ENCODE measurements around the gene KRT77. TPM values are rescaled to one million over a fixed set of nuclear protein-coding genes. Genes with fewer than 3 reads are reported as not detected.

KRT77 gene
- total RNA-seq, 2 donors from 2014 or later = 0.41 TPM; not detected in 1

DNA sequence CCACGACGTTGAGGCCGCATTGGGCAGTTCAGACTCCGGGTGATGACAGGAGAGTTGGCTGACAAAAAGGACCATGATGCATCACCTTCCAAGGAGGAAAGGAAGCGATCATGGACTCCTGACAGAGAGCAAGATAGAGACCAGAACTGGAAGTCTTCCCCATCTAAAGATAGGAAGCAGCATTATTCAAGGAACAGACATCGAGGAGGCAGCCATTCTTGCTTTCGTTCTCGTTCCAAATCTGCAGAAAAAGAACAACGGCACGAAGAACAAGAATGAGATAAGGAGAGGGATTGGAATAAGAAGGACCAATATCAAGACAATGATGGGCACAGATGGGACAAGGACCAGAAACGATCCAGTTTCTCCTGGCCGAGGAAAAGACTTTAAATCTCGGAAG, 27.1 kb upstream of the KRT77 start:
- H3K27me3 ChIP-seq (replicated peaks; ENCODE audit: insufficient read depth) = no peaks in the 10 kb centered on the region
- H3K36me3 ChIP-seq = no peaks in the 10 kb centered on the region
- no peak for ATAC-seq (ENCODE audit: insufficient number of reproducible peaks, low FRiP score, low read depth)
- no peaks in the 10 kb centered on the region for H3K4me1 ChIP-seq (ENCODE audit: control insufficient read depth in 1 of 2, low read depth in 2 of 2)
- no peak for DNase-seq (ENCODE audit: low spot score)
- H3K4me3 ChIP-seq = no peak overlapping the region
- no peak overlapping the region for H3K27ac ChIP-seq
- no peaks in the 10 kb centered on the region for H3K9me3 ChIP-seq
- TF ChIP-seq, protein P1, sequence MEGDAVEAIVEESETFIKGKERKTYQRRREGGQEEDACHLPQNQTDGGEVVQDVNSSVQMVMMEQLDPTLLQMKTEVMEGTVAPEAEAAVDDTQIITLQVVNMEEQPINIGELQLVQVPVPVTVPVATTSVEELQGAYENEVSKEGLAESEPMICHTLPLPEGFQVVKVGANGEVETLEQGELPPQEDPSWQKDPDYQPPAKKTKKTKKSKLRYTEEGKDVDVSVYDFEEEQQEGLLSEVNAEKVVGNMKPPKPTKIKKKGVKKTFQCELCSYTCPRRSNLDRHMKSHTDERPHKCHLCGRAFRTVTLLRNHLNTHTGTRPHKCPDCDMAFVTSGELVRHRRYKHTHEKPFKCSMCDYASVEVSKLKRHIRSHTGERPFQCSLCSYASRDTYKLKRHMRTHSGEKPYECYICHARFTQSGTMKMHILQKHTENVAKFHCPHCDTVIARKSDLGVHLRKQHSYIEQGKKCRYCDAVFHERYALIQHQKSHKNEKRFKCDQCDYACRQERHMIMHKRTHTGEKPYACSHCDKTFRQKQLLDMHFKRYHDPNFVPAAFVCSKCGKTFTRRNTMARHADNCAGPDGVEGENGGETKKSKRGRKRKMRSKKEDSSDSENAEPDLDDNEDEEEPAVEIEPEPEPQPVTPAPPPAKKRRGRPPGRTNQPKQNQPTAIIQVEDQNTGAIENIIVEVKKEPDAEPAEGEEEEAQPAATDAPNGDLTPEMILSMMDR (IDR thresholded peaks at IDR 0.05) = no peak

DNA sequence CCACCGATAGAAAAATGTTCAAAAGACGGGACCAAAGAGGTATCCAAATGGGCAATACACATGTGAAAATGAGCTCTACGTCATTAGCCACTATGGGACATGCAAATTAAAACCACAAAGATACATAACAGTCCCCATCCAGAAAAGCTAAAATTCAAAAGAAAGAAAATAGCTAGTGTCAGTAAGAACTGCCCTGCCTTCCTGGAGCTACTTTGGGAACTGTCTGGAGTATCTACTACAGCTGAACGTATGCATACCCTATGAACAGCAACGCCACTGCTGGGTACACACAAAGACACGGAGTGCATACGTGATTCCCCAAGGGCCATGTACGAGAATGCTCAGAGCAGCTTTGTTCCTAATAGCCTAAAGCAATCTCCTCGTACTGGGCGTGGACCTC, 25.8 kb upstream of the KRT77 start:
- TF ChIP-seq, protein P1 (IDR thresholded peaks at IDR 0.05) = no peak
- Histone ChIP-seq H3K27me3 (replicated peaks; ENCODE audit: insufficient read depth) (no peaks in the 10 kb centered on the region), H3K36me3 (no peaks in the 10 kb centered on the region), H3K27ac (no peak overlapping the region), H3K4me1 (ENCODE audit: control insufficient read depth in 1 of 2, low read depth in 2 of 2) (no peaks in the 10 kb centered on the region), H3K4me3 (no peak overlapping the region), H3K9me3 (no peaks in the 10 kb centered on the region)
- ATAC-seq (ENCODE audit: insufficient number of reproducible peaks, low FRiP score, low read depth) = no peak
- no peak for DNase-seq (ENCODE audit: low spot score)

DNA sequence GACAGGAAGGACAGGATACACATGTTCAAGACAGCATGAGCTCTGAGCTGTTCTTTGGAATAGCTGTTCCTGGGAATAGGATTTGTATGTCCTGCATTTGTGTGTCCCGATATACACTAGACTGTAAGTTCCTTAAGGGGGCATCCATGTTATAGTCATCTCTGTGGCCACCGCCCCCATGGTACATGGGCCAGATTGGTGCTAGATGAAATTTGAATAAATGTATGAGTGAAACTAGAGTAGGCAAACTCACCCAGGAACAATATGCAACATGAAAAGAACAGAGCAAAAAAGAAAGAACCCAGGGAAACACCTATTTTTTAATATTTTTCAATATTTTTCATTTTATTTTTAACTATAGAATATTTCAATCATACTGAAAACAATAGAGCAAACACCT, 25.1 kb upstream of the KRT77 start:
- DNase-seq (ENCODE audit: low spot score) (no peak), ATAC-seq (ENCODE audit: insufficient number of reproducible peaks, low FRiP score, low read depth) (no peak)
- no peaks in the 10 kb centered on the region for H3K9me3 ChIP-seq
- TF ChIP-seq, protein P1 (IDR thresholded peaks at IDR 0.05) = no peak
- no peaks in the 10 kb centered on the region for H3K36me3 ChIP-seq
- H3K27me3 ChIP-seq (replicated peaks; ENCODE audit: insufficient read depth) = no peaks in the 10 kb centered on the region
- no peak overlapping the region for H3K27ac ChIP-seq
- no peak overlapping the region for H3K4me3 ChIP-seq
- H3K4me1 ChIP-seq (ENCODE audit: control insufficient read depth in 1 of 2, low read depth in 2 of 2) = no peaks in the 10 kb centered on the region

DNA sequence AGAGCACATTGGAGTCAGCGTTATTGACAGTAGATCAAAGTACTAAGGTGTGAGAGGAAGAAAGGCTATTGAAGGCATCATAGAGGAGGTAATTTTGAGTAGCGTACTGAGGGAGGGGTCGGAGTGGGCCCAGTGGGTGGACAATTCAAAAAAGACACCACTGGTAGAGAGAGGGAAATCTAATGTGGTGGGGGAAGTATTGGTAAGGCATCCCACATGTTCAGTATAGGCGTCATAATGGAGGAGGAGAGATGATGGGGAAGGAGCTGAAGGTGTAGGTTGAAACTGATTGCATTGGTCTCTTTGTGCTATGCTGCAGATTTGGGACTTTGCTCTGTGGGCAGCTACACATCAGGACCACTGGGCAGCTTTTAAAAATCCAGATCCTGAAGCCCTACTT, 23.7 kb upstream of the KRT77 start:
- ATAC-seq (ENCODE audit: insufficient number of reproducible peaks, low FRiP score, low read depth) (no peak), DNase-seq (ENCODE audit: low spot score) (no peak)
- H3K27ac ChIP-seq = no peak overlapping the region
- no peak overlapping the region for H3K4me3 ChIP-seq
- H3K9me3 ChIP-seq = no peaks in the 10 kb centered on the region
- H3K4me1 ChIP-seq (ENCODE audit: control insufficient read depth in 1 of 2, low read depth in 2 of 2) = no peaks in the 10 kb centered on the region
- TF ChIP-seq, protein P1 (IDR thresholded peaks at IDR 0.05) = no peak
- no peaks in the 10 kb centered on the region for H3K27me3 ChIP-seq (replicated peaks; ENCODE audit: insufficient read depth)
- no peaks in the 10 kb centered on the region for H3K36me3 ChIP-seq

DNA sequence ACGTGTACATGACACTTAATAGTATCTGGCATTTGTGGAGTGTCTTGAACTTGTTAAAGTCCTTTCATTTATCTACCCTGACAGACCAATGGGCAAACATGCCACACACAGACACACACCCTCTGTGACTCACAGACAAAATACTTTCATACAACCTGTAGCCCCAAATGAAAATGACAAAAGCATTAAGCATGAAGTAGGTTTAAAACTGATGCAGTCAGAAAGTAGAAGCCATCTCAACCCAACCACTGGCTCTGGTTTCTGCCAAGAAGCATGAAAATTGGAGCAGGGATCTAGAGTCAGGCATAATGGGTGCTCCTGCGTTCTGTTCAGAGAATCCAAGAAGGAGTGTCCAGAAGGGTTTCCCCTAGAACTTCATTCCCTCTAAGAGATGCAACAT, 23.1 kb upstream of the KRT77 start:
- TF ChIP-seq, protein P1 (IDR thresholded peaks at IDR 0.05) = no peak
- Histone ChIP-seq H3K36me3 (no peaks in the 10 kb centered on the region), H3K27me3 (replicated peaks; ENCODE audit: insufficient read depth) (no peaks in the 10 kb centered on the region), H3K9me3 (no peaks in the 10 kb centered on the region), H3K4me1 (ENCODE audit: control insufficient read depth in 1 of 2, low read depth in 2 of 2) (no peaks in the 10 kb centered on the region), H3K27ac (no peak overlapping the region), H3K4me3 (no peak overlapping the region)
- ATAC-seq (ENCODE audit: insufficient number of reproducible peaks, low FRiP score, low read depth) (no peak), DNase-seq (ENCODE audit: low spot score) (no peak)

Measured in thoracic aorta (tissue), 2 donors.